HG03159 (cell line): ENCODE measurements around the gene PPP4R3A.
"Not testable (repeated sequence)": the region's sequence is repeated elsewhere in the genome, so short reads cannot be mapped to it uniquely, and the experiment has no call there.

Source experiments
- ATAC-seq: cut with Tn5 transposase; IDR thresholded peaks from one replicate; pipeline ENCODE4 v1.9.1; 2021; ENCODE audit warnings: mild to moderate bottlenecking, moderate library complexity; ENCODE audit not compliant: unreplicated experiment

PPP4R3A gene

GRCh38 chr14:91506226-91506625 lies 3.9 kb downstream of the PPP4R3A start:
- ATAC-seq: no peak

DNA sequence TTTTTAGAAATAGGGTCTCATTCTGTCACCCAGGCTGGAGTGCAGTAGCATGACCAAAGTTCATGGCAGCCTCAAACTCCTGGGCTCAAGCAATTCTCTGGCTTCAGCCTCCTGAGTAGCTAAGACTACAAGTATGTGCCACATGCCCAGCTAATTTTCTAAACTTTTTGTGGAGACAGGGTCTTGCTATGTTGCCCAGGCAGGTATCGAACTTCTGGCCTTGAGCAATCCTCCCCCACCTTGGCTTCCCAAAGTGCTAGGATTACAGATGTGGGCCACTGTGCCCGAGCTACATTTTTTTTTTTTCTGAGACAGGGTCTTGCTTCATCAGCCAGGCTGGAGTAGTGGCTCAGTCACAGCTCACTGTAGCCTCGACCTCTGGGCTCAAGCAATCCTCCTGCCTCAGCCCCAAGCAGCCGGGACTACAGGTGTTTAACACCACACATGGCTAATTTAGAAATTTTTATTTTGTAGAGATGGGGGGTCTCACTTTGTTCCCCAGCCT lies 7.1 kb downstream of the PPP4R3A start:
- no peak for ATAC-seq

DNA sequence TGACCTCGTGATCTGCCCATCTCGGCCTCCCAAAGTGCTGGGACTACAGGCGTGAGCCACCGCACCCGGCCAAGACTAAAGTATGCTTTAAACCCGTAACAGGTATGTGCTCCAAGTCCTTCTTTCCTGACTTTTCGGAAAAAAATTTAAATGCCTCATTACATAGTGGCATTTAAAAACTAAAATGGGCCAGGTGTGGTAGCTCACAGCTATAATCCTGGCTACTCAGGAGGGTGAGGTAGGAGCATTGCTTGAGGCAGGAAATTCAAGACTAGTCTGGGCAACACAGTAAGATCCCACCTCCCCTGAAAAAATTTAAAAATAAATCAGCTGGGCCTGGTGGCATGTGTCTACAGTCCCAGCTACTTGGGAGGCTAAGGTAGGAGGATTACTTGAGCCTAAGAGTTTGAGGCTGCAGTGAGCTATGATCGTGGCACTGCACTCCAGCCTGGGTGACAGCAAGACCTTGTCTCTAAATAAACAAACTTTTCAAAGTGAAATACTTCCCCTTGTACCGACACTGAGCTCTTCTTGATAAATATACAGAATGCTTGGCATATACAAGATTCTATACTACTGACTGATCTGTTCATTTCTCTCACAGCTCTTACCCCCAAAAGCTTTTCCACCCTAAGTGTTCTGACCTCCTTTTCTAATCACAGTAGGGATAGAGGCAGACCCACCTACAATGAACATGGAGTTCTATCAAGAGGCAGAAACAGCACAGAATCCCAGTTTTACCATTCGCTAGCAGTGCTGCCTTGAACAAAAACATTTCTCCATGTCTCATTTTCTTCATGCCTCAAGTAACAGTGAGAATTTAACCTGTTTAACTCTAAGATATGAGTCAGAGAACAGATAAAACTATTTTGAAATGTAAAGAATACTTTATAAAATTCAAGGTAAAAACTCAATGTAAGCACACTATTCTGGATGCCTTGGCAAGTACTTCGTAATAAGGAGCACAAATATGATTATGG lies 7.9 kb downstream of the PPP4R3A start:
- ATAC-seq: no peak

DNA sequence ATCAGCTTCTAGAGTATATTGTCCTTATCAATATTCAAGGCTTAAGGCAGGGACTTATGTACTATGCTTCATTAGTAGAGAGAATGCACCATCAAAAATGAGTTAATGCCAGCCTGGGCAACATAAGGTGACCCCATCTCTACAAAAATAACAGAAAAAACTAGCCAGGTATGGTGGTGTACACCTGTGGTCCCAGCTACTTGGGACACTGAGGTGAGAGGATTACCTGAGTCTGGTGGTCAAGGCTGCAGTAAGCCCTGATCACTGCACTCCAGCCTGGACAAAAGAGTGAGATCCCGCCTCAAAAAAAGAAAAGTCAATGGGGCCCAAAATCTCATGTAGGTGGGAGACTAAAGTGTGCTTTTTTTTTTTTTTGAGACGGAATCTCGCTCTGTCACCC lies 8.8 kb downstream of the PPP4R3A start:
- no peak for ATAC-seq

- ATAC-seq: no peak
Observed at GRCh38 chr14:91496790-91497189, 13.3 kb downstream of the PPP4R3A start.

DNA sequence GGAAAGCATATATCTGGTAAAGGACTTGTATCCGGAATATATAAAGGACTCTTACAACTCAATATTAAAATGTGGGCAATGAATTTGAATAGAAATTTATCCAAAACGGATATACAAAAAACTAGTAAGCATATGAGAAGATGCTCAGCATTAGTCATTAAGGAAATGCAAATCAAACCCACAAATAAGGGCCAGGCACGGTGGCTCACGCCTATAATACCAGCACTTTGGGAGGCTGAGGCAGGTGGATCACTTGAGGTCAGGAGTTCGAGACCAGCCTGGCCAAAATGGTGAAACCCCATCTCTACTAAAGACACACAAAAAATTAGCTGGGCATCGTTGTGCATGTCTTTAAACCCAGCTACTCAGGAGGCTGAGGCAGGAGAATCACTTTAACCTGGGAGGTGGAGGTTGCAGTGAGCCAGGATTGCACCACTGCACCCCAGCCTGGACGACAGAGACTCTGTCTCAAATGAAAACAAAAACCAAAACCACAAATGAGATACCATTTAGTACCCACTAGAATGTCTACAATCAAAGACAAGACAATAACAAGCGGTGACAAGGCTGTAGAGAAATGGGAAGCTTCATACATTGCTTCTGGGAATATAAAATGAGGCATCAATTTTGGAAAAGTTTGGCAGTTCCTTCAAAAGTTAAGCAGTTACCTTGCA lies 15.6 kb downstream of the PPP4R3A start:
- ATAC-seq: not testable (repeated sequence)

DNA sequence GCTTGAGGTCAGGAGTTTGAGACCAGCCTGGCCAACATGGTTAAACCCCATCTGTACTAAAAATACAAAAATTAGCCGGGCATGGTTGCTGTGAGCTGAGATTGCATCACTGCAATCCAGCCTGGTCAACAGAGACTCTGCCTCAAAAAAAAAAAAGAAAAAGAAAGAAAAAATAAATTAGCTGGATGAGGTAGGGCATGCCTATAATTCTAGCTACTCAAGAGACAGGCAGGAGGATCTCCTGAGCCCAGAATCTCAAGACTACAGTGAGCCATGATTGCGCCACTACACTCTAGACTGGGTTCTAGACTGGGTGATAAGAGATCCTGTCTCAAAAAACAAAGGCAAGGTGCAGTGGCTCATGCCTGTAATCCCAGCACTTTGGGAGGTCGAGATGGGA lies 16.9 kb downstream of the PPP4R3A start:
- ATAC-seq: no peak

DNA sequence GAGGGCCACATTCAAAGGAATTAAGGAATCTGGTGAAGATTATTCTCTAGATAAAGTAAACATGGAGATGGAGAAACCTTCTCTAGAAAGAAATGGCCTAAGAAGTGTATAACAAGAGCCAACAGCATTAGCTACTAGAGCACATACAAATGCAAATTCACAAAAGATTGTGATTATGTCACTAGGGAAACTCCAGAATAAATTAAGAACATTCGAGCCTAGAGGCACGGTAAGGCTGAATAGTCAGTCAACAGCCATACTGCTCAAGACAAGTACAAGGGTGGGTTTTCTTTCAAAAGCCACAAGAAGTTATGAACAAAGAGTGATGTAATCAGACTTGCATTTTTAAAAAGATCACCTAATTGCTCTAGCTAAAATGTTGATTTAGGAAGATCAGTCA lies 25.4 kb downstream of the PPP4R3A start:
- ATAC-seq: no peak

DNA sequence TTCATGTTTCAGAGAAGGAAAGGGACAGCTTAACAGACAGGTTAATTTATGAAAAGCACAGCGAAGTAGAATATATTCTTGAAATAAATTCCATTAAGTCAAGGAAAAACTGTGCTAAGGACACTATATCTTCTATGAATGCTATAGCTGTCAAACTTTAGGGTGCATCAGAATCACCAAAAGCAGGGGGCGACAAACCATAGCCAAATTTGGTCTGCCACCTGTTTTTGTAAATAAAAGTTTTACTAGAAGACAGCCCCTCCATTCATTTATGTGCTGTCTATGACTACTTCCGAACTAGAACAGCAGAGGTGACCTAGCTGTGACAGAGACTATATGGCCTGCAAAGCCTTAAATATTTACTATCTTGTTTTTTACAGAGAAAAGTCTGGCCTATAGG lies 25.9 kb downstream of the PPP4R3A start:
- ATAC-seq: no peak

GRCh38 chr14:91482263-91483013 lies 27.7 kb downstream of the PPP4R3A start:
- no peak for ATAC-seq

GRCh38 chr14:91477388-91477787 lies 32.7 kb downstream of the PPP4R3A start:
- no peak for ATAC-seq

DNA sequence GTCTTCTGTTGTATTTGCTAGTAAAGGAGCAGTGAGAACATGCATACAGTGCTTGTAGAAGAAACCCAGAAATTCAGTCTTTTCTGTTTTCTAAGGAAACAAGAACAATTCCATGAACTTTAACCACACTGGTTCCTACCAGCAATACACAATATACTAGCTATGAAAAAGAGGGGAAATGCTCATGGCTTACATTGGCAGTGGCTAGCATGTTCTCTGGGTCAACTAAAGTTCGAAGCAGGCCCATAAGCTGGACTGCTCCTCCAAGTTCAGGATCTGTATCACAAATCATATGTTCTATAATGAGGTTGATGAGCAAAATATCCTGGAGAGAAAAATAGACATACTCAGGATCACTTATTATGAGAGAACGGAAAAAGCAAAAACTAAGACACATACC lies 37.1 kb downstream of the PPP4R3A start:
- no peak for ATAC-seq

DNA sequence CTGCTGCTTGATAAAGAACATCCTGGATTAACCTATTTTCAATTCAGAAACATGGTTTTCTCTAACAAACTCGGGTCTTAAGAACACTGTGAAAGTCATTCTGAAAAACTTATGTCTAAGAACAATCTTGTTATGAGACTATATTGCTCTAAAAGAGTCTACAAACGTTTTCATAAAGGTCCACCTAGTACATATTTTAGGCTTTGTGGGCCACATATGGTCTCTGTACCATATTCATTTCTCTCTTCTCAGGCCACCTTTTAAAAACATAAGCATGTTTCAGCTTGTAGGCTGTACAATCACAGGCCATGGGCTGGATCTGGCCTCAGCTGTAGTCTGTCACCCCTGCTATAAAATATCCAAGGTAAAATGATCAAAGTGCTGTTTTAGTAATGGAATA lies 39.9 kb downstream of the PPP4R3A start:
- no peak for ATAC-seq

DNA sequence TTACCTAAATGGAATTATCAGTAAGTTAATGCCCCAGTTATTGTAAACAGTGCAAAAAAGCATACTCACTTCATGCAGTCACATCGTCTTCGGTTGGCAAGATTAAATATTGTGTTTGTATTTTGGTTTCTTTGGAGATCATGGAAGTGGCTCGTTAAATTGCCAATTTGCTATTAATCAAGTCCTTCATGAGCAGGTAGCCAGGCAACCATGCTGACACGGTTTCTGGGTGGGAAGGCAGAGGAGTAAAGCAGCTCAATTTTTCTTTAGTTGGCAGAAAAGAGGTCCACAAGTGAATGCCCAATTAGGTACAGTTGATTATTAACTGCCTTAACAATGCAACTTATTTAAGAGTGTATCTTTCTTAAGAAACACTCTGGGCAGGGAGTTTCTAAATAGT lies 43.9 kb downstream of the PPP4R3A start:
- ATAC-seq: no peak

DNA sequence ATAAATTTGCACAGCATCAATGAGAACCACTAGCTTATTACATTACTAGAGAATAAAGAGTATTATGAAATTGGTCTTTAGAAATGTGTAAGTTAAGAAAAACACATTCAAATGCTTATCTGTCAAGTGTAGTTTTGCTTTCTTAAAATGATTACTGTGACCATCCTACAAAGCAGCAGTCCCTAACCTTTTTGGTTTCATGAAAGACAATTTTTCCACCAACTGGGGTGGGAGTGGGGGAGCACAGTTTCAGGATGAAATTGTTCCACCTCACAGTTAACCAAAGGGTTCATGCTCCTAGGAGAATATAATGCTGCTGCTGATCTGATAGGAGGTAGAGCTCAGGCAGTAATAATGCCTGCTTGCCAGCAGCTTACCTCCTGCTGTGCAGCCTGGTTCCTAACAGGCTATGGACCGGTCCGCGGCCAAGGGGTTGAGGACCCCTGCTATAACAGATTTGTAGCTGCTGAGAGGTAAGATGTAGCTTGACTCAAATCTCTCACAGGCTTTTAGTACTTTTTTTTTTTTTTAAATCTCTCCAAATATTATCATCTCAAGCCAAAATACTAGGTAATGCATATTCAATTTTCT lies 45.4 kb downstream of the PPP4R3A start:
- no peak for ATAC-seq

- ATAC-seq: no peak
Observed at GRCh38 chr14:91458612-91459011, 51.5 kb downstream of the PPP4R3A start.

DNA sequence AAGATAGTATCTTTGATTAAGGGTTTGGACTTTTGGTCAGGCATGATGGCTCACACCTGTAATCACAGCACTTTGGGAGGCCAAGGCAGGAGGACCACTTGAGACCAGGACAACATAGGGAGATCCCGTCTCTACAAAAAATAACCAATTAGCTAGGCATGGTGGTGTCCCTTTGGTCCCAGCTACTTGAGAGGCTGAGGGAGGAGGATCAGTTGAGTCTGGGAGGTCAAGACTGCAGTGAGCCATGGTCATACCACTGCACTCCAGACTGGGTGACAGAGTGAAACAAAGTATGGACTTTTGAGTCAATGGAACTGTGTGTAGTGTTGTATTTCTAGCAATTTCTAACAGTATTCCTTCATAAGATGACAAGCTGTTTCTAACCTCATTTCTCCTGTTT lies 53.8 kb downstream of the PPP4R3A start:
- ATAC-seq: no peak

- no peak for ATAC-seq
Observed at GRCh38 chr14:91454580-91454979, 55.5 kb downstream of the PPP4R3A start.

GRCh38 chr14:91454155-91454554 lies 56.0 kb downstream of the PPP4R3A start:
- ATAC-seq: no peak

DNA sequence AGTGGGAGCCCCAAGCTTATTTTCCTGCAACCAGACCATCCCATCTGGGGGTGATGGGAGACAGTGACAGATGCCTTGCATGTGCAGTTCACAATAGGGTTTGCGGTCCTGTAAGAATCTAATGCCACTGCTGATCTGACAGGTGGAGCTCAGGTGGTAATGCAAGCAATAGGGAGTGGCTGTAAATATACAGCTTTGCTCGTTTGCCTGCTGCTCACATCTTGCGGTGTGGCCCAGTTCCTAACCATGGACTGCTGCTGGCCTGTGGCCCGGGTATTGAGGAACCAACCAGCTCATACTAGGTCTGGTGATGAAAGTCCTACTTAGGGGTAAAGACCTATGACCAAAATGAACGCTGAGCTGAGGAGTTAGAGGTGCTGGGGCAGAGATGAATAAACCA lies 56.4 kb downstream of the PPP4R3A start:
- ATAC-seq: no peak
